ENCODE results near the gene GRM8.
"Not testable (repeated sequence)": the region's sequence is repeated elsewhere in the genome, so short reads cannot be mapped to it uniquely, and the experiment has no call there.

Gene GRM8

DNA sequence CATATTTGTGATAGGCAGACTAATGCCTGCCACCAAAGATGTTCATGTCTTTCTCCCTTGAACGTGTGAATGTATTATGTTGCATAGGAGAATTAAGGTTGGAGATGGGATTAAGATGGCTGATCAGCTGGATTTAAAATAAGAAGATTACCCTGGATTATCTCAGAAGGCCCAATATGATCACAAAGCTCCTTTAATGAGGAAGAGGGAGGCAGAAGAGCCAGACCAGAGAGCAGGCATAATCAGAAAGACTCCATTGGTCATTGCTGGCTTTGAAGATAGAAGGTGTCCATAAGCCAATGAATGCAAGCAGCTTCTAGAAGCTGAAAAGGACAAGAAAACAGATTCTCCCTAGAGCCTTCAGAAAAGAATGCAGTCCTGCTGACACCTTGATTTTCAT, 410.3 kb downstream of the GRM8 start:
- Mint-ChIP-seq H3K36me3 (ENCODE audit: low read depth) (no peaks in the 10 kb centered on the region), H3K27ac (no peak overlapping the region), H3K4me1 (ENCODE audit: low read depth) (no peaks in the 10 kb centered on the region), H3K27me3 (ENCODE audit: low read depth) (no peaks in the 10 kb centered on the region), H3K4me3 (no peak overlapping the region), H3K9me3 (no peaks in the 10 kb centered on the region)

DNA sequence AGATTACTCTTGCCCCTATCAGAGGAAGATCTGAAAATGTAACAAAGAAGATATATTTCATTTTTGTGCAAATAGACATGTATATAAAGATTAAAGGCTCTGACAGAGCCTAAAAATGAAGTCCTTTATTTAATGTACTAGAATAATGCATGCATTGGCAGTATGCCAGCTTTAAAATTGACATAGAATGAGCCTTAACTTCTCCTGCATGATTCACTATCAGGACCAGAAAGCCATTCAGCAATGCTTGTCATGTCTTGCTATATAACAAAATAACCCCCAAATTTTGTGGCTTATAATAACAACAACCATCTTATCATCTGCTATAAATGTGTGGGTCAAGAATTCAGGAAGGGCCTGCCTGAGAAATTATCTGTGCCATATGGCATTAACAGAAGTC, 411.9 kb downstream of the GRM8 start:
- Mint-ChIP-seq H3K9me3 (no peaks in the 10 kb centered on the region), H3K36me3 (ENCODE audit: low read depth) (no peaks in the 10 kb centered on the region), H3K27me3 (ENCODE audit: low read depth) (no peaks in the 10 kb centered on the region), H3K4me3 (no peak overlapping the region), H3K4me1 (ENCODE audit: low read depth) (no peaks in the 10 kb centered on the region), H3K27ac (no peak overlapping the region)

DNA sequence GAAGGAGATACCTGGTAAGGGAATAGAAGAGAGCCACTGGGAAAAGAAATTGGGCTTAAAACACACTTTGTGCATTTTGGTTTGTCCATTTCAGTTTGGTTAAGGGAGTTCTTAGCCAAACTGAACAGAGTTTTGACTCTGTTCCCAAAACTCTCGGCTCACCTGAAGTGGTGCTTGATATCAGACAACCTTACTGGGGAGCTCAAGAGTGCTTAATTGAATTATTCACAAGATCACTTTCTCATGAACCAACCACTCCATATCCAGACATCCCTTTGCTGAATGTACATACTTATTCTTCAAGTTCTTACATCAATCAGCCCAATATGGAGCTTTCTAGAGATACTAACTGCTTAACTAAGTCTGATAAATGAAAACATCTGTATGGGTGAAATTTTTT, 413.1 kb downstream of the GRM8 start:
- no peak overlapping the region for H3K4me3 Mint-ChIP-seq
- H3K27me3 Mint-ChIP-seq (ENCODE audit: low read depth): no peaks in the 10 kb centered on the region
- H3K27ac Mint-ChIP-seq: no peak overlapping the region

DNA sequence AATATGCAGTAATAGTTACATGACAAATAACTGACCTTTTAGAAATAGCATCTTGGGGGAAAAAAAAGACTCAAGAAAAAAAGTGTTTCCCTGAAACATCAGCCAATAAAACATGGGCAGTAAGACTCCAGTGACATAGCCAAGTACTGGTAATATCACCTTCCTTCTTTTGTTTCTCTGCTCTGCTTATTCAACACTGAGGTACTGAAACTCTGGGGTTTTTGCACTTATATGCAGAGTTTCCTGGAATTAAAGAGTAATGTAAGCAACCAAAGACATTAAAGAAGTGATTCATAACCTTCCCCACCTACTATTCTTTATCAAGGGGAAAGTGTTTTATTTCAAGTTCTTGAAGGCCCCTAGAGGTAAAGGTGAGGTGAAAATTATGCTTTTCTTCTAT, 414.5 kb downstream of the GRM8 start:
- H3K9me3 Mint-ChIP-seq: no peaks in the 10 kb centered on the region
- no peak overlapping the region for H3K4me3 Mint-ChIP-seq
- H3K27ac Mint-ChIP-seq: no peak overlapping the region
- H3K36me3 Mint-ChIP-seq (ENCODE audit: low read depth): no peaks in the 10 kb centered on the region
- no peaks in the 10 kb centered on the region for H3K27me3 Mint-ChIP-seq (ENCODE audit: low read depth)
- H3K4me1 Mint-ChIP-seq (ENCODE audit: low read depth): no peaks in the 10 kb centered on the region

More for the DNA sequence above, 413.1 kb downstream of the GRM8 start:
- no peaks in the 10 kb centered on the region for H3K4me1 Mint-ChIP-seq (ENCODE audit: low read depth)
- H3K36me3 Mint-ChIP-seq (ENCODE audit: low read depth): no peaks in the 10 kb centered on the region
- H3K9me3 Mint-ChIP-seq: no peaks in the 10 kb centered on the region

DNA sequence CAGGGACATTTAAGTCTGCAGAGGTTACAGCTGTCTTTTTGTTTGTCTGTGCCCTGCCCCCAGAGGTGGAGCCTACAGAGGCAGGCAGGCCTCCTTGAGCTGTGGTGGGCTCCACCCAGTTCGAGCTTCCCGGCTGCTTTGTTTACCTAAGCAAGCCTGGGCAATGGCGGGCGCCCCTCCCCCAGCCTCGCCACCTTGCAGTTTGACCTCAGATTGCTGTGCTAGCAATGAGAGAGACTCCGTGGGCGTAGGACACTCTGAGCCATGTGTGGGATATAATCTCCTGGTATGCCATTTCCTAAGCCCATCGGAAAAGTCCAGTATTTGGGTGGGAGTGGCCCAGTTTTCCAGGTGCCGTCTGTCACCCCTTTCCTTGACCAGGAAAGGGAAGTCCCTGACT, 421.5 kb downstream of the GRM8 start:
- not testable (repeated sequence) for H3K27ac Mint-ChIP-seq; H3K36me3 Mint-ChIP-seq (ENCODE audit: low read depth); H3K9me3 Mint-ChIP-seq; H3K4me1 Mint-ChIP-seq (ENCODE audit: low read depth); H3K4me3 Mint-ChIP-seq; H3K27me3 Mint-ChIP-seq (ENCODE audit: low read depth)

GRCh38 chr7:126820925-126821324, 431.8 kb downstream of the GRM8 start:
- Mint-ChIP-seq H3K27me3 (ENCODE audit: low read depth) (no peaks in the 10 kb centered on the region), H3K4me1 (ENCODE audit: low read depth) (no peaks in the 10 kb centered on the region), H3K36me3 (ENCODE audit: low read depth) (no peaks in the 10 kb centered on the region), H3K27ac (no peak overlapping the region), H3K4me3 (no peak overlapping the region), H3K9me3 (no peaks in the 10 kb centered on the region)

DNA sequence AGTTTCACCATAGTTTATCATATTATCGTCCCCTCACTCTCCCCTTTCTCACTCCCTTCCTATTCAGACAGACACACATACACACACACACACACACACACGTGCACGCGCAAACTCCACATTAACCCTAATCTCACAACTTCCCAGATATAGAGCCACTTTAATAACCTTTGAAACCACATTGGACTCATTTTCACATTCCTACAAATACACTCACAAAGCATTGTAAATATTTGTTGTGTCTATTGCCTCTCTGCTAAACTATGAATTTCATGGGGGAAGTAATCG, 433.6 kb downstream of the GRM8 start:
- Mint-ChIP-seq H3K9me3 (no peaks in the 10 kb centered on the region), H3K4me1 (ENCODE audit: low read depth) (no peaks in the 10 kb centered on the region), H3K27me3 (ENCODE audit: low read depth) (no peaks in the 10 kb centered on the region), H3K27ac (no peak overlapping the region), H3K4me3 (no peak overlapping the region), H3K36me3 (ENCODE audit: low read depth) (no peaks in the 10 kb centered on the region)

GRCh38 chr7:126818393-126819196, 434.1 kb downstream of the GRM8 start:
- H3K27me3 Mint-ChIP-seq (ENCODE audit: low read depth): no peaks in the 10 kb centered on the region
- no peak overlapping the region for H3K27ac Mint-ChIP-seq

GRCh38 chr7:126809188-126809587, 443.6 kb downstream of the GRM8 start:
- Mint-ChIP-seq H3K27me3 (ENCODE audit: low read depth) (no peaks in the 10 kb centered on the region), H3K4me3 (no peak overlapping the region), H3K9me3 (no peaks in the 10 kb centered on the region), H3K27ac (no peak overlapping the region), H3K36me3 (ENCODE audit: low read depth) (no peaks in the 10 kb centered on the region), H3K4me1 (ENCODE audit: low read depth) (no peaks in the 10 kb centered on the region)

More at GRCh38 chr7:126818393-126819196, 434.1 kb downstream of the GRM8 start:
- H3K4me3 Mint-ChIP-seq: no peak overlapping the region
- H3K36me3 Mint-ChIP-seq (ENCODE audit: low read depth): no peaks in the 10 kb centered on the region
- H3K9me3 Mint-ChIP-seq: no peaks in the 10 kb centered on the region
- H3K4me1 Mint-ChIP-seq (ENCODE audit: low read depth): no peaks in the 10 kb centered on the region

DNA sequence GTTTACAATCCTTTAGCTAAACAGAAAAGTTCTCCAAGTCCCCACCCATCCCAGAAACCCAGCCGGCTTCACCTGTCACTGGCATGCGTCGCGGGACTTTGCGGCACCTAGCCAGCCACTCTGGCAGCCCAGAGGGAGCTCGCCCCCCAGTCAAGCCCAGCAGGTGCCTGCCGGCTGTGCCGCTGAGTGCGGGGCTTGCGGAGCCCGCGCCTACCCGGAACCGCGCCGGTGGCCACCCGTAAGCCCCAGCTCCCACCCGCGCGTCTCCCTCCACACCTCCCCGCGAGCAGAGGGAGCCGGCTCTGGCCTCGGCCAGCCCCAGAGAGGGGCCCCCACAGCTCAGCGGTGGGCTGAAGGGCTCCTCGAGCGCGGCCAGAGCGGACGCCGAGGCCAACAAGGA, 446.1 kb downstream of the GRM8 start:
- H3K4me1 Mint-ChIP-seq (ENCODE audit: low read depth): no peaks in the 10 kb centered on the region
- H3K27ac Mint-ChIP-seq: no peak overlapping the region
- no peaks in the 10 kb centered on the region for H3K36me3 Mint-ChIP-seq (ENCODE audit: low read depth)
- H3K9me3 Mint-ChIP-seq: no peaks in the 10 kb centered on the region
- H3K27me3 Mint-ChIP-seq (ENCODE audit: low read depth): peaks cover 3% of the 10 kb centered on the region
- H3K4me3 Mint-ChIP-seq: no peak overlapping the region

DNA sequence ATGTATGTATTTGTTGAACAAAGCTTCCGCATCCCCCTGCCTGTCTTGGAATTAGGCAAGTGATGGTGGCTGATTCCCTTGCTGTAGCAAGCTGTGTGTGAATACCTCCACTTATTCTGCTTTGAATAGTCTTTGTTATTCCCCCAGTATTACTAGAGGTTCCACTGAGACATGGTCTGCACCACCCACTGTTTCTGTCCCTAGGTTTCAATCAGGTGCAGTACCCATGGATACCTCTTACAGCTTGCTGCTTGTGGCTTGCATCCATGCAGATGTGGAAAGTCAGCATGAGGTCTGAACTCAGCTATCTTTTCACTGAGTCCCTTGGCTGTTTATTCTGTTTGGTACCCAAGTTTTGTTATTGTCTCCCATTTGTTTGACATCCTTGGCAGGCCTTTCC, 447.4 kb downstream of the GRM8 start:
- H3K9me3 Mint-ChIP-seq: no peaks in the 10 kb centered on the region
- no peak overlapping the region for H3K4me3 Mint-ChIP-seq
- H3K27me3 Mint-ChIP-seq (ENCODE audit: low read depth): peaks cover 3% of the 10 kb centered on the region
- no peaks in the 10 kb centered on the region for H3K4me1 Mint-ChIP-seq (ENCODE audit: low read depth)
- no peaks in the 10 kb centered on the region for H3K36me3 Mint-ChIP-seq (ENCODE audit: low read depth)
- H3K27ac Mint-ChIP-seq: no peak overlapping the region

GRCh38 chr7:126804604-126805003, 448.1 kb downstream of the GRM8 start:
- no peaks in the 10 kb centered on the region for H3K9me3 Mint-ChIP-seq
- no peaks in the 10 kb centered on the region for H3K36me3 Mint-ChIP-seq (ENCODE audit: low read depth)
- H3K4me3 Mint-ChIP-seq: no peak overlapping the region
- peaks cover 3% of the 10 kb centered on the region for H3K27me3 Mint-ChIP-seq (ENCODE audit: low read depth)
- H3K27ac Mint-ChIP-seq: no peak overlapping the region
- H3K4me1 Mint-ChIP-seq (ENCODE audit: low read depth): no peaks in the 10 kb centered on the region

DNA sequence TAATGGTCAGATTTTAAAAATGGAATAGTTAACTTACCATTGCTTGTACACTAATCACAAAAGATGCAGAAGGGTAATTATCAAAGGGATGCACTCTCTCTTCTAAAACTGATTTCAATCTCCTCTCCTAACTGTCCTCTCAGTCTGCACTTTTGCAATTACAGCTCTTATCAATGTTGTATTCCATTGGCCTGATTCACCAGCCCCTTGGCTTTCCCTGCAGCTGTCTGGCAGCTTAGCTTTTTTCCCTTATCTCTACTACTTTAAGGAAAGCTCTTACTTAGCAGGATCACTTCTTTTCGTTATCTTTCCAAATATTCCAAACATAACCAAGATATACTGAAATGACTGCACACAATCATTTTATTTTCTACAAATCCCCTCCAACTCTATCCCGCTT, 448.8 kb downstream of the GRM8 start:
- H3K9me3 Mint-ChIP-seq: no peaks in the 10 kb centered on the region
- H3K27ac Mint-ChIP-seq: no peak overlapping the region
- no peaks in the 10 kb centered on the region for H3K4me1 Mint-ChIP-seq (ENCODE audit: low read depth)

DNA sequence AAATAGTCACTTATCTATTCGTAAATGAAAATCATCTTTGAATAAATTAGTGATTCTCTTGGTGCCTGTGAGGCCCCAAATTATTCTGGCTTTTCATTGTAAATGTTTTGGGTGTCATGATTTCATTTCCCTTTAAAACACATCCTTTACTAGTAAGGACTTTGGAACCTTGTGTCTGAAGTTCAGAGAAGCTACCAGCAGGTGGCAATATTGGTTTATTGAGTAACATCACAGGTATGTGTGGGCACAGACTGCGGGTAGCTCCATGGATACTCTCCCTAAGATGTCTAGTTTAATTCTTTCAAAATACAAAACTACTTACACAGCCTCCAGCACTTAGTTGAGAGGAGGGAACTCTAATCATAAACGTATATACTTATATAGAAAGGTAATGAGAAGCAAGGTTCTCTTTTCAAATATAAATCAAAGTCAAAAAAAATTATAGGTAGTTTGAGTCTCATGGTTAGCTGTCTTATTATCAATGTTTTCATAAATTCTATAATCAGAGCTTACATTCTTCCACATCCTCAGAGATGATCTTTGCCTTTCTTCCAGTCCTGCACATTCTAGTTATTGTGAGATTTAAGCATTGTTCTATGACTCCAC, 449.6 kb downstream of the GRM8 start:
- peaks cover 3% of the 10 kb centered on the region for H3K27me3 Mint-ChIP-seq (ENCODE audit: low read depth)
- H3K9me3 Mint-ChIP-seq: no peaks in the 10 kb centered on the region
- no peak overlapping the region for H3K27ac Mint-ChIP-seq
- H3K4me3 Mint-ChIP-seq: no peak overlapping the region
- no peaks in the 10 kb centered on the region for H3K4me1 Mint-ChIP-seq (ENCODE audit: low read depth)
- H3K36me3 Mint-ChIP-seq (ENCODE audit: low read depth): no peaks in the 10 kb centered on the region

More for the DNA sequence above, 448.8 kb downstream of the GRM8 start:
- Mint-ChIP-seq H3K27me3 (ENCODE audit: low read depth) (peaks cover 3% of the 10 kb centered on the region), H3K36me3 (ENCODE audit: low read depth) (no peaks in the 10 kb centered on the region), H3K4me3 (no peak overlapping the region)

- H3K36me3 Mint-ChIP-seq (ENCODE audit: low read depth): no peaks in the 10 kb centered on the region
- no peaks in the 10 kb centered on the region for H3K9me3 Mint-ChIP-seq
- H3K27ac Mint-ChIP-seq: no peak overlapping the region
- peaks cover 3% of the 10 kb centered on the region for H3K27me3 Mint-ChIP-seq (ENCODE audit: low read depth)
- no peak overlapping the region for H3K4me3 Mint-ChIP-seq
- H3K4me1 Mint-ChIP-seq (ENCODE audit: low read depth): no peaks in the 10 kb centered on the region
Measured at GRCh38 chr7:126801733-126802132, 451.0 kb downstream of the GRM8 start.

Data from T-helper 1 cell treated with Interleukin-12 subunit alpha and Interleukin-12 subunit beta and Interleukin-4 antibody, amounts not matched to agents 30 μg/mL and 1 μg/mL, for 36 hours (primary cell).